K562 (cell line): ENCODE data around the gene ABLIM2. TPM values are rescaled to one million over a fixed set of nuclear protein-coding genes. Genes with fewer than 3 reads are reported as not detected.

Experiments used
- ADNP ChIP-seq: fragments of 200-800 bp; sonication (Bioruptor generic); IDR thresholded peaks from 2 replicates; pipeline ENCODE4 v1.6.1; 2016; ENCODE audit warnings: missing genetic modification characterization, missing compliant biosample characterization
- AFF1 ChIP-seq, 2 experiments: fragments of 450-650 bp; IDR thresholded peaks; 2 replicates each; pipeline ENCODE4 v1.6.1; 2018; ENCODE audit warnings: mild to moderate bottlenecking in 2 of 2, low read depth in 1 of 2; ENCODE audit not compliant: partially characterized antibody in 2 of 2
- BRF1 ChIP-seq: IDR thresholded peaks from 3 replicates; pipeline ENCODE4 v1.6.1; 2011; ENCODE audit warnings: borderline replicate concordance, mild to moderate bottlenecking; ENCODE audit not compliant: insufficient read length; ENCODE audit errors: extremely low read depth
- GTF2E2 ChIP-seq: fragments of 200-800 bp; sonication (Bioruptor generic); IDR thresholded peaks from 2 replicates; pipeline ENCODE4 v1.6.1; 2016; ENCODE audit warnings: missing genetic modification characterization, missing compliant biosample characterization
- HDAC3 ChIP-seq: fragments of 450-650 bp; IDR thresholded peaks from 2 replicates; pipeline ENCODE4 v1.6.1; 2018; ENCODE audit warnings: borderline replicate concordance, mild to moderate bottlenecking, moderate library complexity; ENCODE audit not compliant: partially characterized antibody
- IFI16 ChIP-seq: fragments of 250-450 bp; sonication (Bioruptor Pico); IDR thresholded peaks from 2 replicates; pipeline ENCODE4 v2.1.2; 2022; ENCODE audit warnings: mild to moderate bottlenecking, inconsistent platforms
- KAT2B ChIP-seq: IDR thresholded peaks from one replicate; pipeline ENCODE4 v1.6.1; 2012; ENCODE audit warnings: low read depth, mild to moderate bottlenecking, control low read depth, inconsistent platforms, low read length, moderate library complexity
- NR1H2 ChIP-seq: sonication (generic); formaldehyde crosslinking; IDR thresholded peaks from 2 replicates; pipeline ENCODE4 v1.4.0; 2020; ENCODE audit warnings: mild to moderate bottlenecking, missing genetic modification reagents
- NR3C1 ChIP-seq: sonication (generic); formaldehyde crosslinking; IDR thresholded peaks from 2 replicates; pipeline ENCODE4 v1.8.1; 2022; ENCODE audit warnings: missing genetic modification reagents
- POU5F1 ChIP-seq: fragments of 150-350 bp; IDR thresholded peaks from 2 replicates; pipeline ENCODE4 v1.6.1; 2014; ENCODE audit warnings: borderline replicate concordance, low read length, low read depth, mild to moderate bottlenecking; ENCODE audit not compliant: partially characterized antibody
- PRDM10 ChIP-seq: fragments of 450-650 bp; IDR thresholded peaks from 2 replicates; pipeline ENCODE4 v1.6.1; 2018; ENCODE audit not compliant: partially characterized antibody
- RAD21 ChIP-seq, 2 experiments: fragments of 250-450 bp in 1 of 2; fragments of 450-650 bp in 1 of 2; sonication (Bioruptor Pico) in 1 of 2; formaldehyde crosslinking in 1 of 2; IDR thresholded peaks in 1 of 2; conservative IDR thresholded peaks in 1 of 2; 2 replicates each; pipeline versions ENCODE4 v1.4.0 to v1.8.0; 2020 to 2022; ENCODE audit warnings: mild to moderate bottlenecking in 2 of 2, moderate library complexity in 1 of 2
- SNIP1 ChIP-seq: fragments of 450-650 bp; IDR thresholded peaks from 2 replicates; pipeline ENCODE4 v1.7.1; 2017; ENCODE audit warnings: low read depth, mild to moderate bottlenecking
- TOE1 ChIP-seq, 2 experiments: fragments of 450-650 bp in 1 of 2; sonication (generic) in 1 of 2; formaldehyde crosslinking in 1 of 2; IDR thresholded peaks; 2 replicates each; pipeline versions ENCODE4 v1.7.1 to v1.8.0; 2016 to 2022; ENCODE audit warnings: borderline replicate concordance in 2 of 2, mild to moderate bottlenecking in 2 of 2, antibody characterized with exemption in 1 of 2, inconsistent platforms in 1 of 2, low read depth in 1 of 2, missing genetic modification reagents in 1 of 2, moderate library complexity in 1 of 2
- ZBTB12 ChIP-seq: fragments of 250-450 bp; sonication (Bioruptor Pico); IDR thresholded peaks from 2 replicates; pipeline ENCODE4 v1.4.0; 2020
- ZNF436 ChIP-seq: fragments of 250-450, 450-650 bp; sonication (Bioruptor Pico); formaldehyde crosslinking; IDR thresholded peaks from 2 replicates; pipeline ENCODE4 v1.7.0; 2020; ENCODE audit warnings: mild to moderate bottlenecking
- ZNF445 ChIP-seq: fragments of 250-450 bp; sonication (Bioruptor Pico); IDR thresholded peaks from 2 replicates; pipeline ENCODE4 v1.4.0; 2020; ENCODE audit warnings: low read depth, mild to moderate bottlenecking, moderate library complexity
- ZNF583 ChIP-seq: fragments of 250-450 bp; sonication (Bioruptor Pico); IDR thresholded peaks from 2 replicates; pipeline ENCODE4 v1.4.0; 2020
- ZNF830 ChIP-seq: fragments of 250-450 bp; sonication (Bioruptor Pico); IDR thresholded peaks from 2 replicates; pipeline ENCODE4 v1.5.0; 2021; ENCODE audit warnings: mild to moderate bottlenecking
- ZSCAN29 ChIP-seq: fragments of 450-650 bp; IDR thresholded peaks from 2 replicates; pipeline ENCODE4 v1.6.1; 2017
- polyA plus RNA-seq, 8 experiments: library from polyadenylated mRNA; depleted of rRNA in 4 of 8; stranded (reverse) in 5 of 8; unstranded in 3 of 8; fragments of >200 nt; fragmentation: Nextera tagmentation in 2 of 8; fragmentation: Illumina TruSeq in 1 of 8; extraction: Ambion mirVana in 2 of 8; extraction: Trizol in 1 of 8; gene quantifications; 2 replicates each; pipeline versions ENCODE4 v1.2.1 to v1.2.3, GENCODE V29; 2011 to 2014; ENCODE audit warnings: inconsistent platforms in 1 of 8, missing spikeins in 1 of 8
- total RNA-seq, 7 experiments: library from RNA; depleted of rRNA in 6 of 7; stranded (reverse); fragments of >200 nt in 6 of 7; fragmentation: Illumina TruSeq in 2 of 7; extraction: Trizol in 2 of 7; gene quantifications; 2 replicates each; pipeline versions ENCODE4 v1.2.1 to v1.2.3, GENCODE V29; 2011 to 2021; ENCODE audit warnings: low replicate concordance in 1 of 7

ABLIM2 gene
- total and polyA plus RNA-seq, 9 of the 15 experiments (the other 6 are each of a cell fraction or from before 2014, with no cell fraction given): not detected

GRCh38 chr4:8191136-8191747, 32.6 kb upstream of the ABLIM2 start (continued):
- no peak for TF ChIP-seq AFF1 (IDR thresholded peaks at IDR 0.05; ENCODE audit: low read depth in 1 of 2, partially characterized antibody in 2 of 2)
- no peak for TF ChIP-seq ZNF830
- TF ChIP-seq ZNF583 (CRISPR knock-in tag): no peak
- TF ChIP-seq PRDM10: no peak
- no peak for TF ChIP-seq POU5F1
- TF ChIP-seq ZNF436 (CRISPR knock-in tag): no peak
- no peak for TF ChIP-seq HDAC3
- no peak for TF ChIP-seq IFI16 (CRISPR knock-in tag)
- TF ChIP-seq TOE1 (IDR thresholded peaks at IDR 0.05; ENCODE audit: borderline replicate concordance): no peak
- no peak for TF ChIP-seq TOE1 (CRISPR knock-in tag; IDR thresholded peaks at IDR 0.05; ENCODE audit: borderline replicate concordance, low read depth)
- no peak for TF ChIP-seq BRF1
- no peak for TF ChIP-seq ZNF445 (CRISPR knock-in tag)
- no peak for TF ChIP-seq ADNP
- no peak for TF ChIP-seq ZBTB12 (CRISPR knock-in tag)
- no peak for TF ChIP-seq GTF2E2
- TF ChIP-seq NR1H2 (CRISPR knock-in tag): no peak
- TF ChIP-seq NR3C1: no peak
- TF ChIP-seq KAT2B: no peak
- no peak for TF ChIP-seq RAD21 (CRISPR knock-in tag; conservative IDR thresholded peaks at IDR 0.05 in 1 of 2, IDR thresholded peaks at IDR 0.05 in 1 of 2)
- TF ChIP-seq ZSCAN29: no peak
- TF ChIP-seq SNIP1: no peak
